Measurements from ENCODE around the gene PELO.
"Not testable (repeated sequence)": the region's sequence is repeated elsewhere in the genome, so short reads cannot be mapped to it uniquely, and the experiment has no call there.

Gene PELO

DNA sequence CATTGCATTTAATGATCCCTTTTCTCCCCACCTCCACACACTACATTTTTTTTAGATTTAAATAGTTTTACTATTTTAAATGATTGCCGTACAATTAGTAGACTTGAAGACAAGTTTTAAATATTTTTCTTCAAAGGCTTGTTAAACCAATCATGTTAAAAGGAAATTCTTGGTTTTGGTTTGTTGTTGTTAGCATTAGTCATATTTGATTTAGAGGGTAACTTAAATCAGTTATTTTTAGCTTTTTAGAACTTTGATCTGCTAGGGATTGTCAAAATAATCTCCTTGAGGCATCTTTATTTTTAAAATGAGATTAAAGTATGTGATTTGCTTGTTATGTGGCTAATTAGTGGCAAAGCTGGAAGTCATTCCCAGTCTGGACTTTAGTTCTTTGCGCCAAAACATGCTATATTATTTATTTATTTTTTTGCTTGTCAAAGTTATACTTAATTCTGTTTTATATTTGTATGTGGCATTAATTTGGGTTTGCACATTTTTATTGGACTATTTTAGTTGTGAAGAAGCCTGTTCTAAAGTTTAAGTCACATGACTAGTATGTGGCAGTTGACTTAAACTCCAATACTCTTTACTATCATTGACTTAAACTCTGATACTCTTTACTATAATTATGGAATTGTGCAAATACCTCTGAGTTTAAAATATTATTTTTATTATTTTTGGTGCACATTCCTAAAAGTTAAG is 14.7 kb downstream of the PELO start:
- DNase-seq: no peak

DNA sequence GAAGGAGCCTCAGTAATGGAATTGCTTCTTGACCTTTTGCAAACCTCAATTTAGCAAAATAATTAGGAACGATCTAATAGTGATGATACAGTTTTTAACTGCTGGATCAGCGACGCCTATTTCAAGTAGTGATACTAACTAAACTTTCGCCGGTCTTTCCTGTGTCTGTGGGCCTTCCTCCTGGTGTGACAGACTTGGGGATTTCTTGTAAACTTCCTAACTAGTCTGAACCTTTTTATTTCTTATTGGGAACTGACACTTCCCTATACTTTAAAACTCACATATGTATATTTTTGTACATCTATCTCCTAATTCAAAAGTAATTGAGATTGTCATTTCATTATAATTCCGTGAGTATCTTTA is 15.2 kb downstream of the PELO start:
- DNase-seq: no peak

GRCh38 chr5:52804387-52804791 is 16.7 kb downstream of the PELO start:
- DNase-seq: no peak

- no peak for DNase-seq
Observed at GRCh38 chr5:52804981-52805380, 17.3 kb downstream of the PELO start.

DNA sequence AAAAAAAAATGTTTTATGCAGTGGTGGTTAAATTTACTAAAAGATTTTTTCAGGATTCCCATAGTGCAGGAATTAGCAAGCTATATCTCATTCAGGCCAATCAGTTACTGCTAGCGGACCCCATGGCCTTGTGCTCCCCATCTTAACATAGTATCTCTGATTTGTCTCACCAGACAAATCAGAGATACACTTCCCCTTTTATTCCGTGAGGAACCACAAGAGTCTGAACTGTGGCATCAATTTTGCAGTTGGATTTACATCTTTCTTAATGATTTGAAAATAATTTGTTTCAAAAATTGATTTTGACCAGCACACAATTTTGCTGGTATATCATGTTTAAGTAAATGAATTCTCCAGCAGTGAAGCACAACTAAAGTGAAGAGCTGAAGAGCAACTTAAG is 17.9 kb downstream of the PELO start:
- DNase-seq: no peak

DNA sequence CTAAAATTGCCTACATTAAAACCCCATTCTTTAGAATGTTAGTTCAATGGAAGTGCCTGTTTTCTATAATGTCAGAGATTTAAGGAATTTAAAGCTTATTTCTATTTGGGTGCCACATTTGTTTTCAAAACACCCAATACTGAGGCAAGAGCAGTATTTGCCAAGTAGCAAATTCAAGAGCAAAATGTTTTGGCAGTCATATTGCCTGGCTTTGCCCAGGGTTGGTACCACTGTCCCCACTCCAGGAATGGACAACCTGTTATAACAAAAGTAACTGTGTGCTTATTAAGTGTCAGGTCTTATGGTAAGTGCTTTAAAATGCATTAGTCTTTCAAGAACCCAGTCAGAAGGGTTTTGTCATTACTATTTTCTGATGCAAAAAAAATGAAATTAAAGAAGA is 19.3 kb downstream of the PELO start:
- no peak for DNase-seq

- DNase-seq: no peak
Observed at GRCh38 chr5:52807723-52808122, 20.0 kb downstream of the PELO start.

DNA sequence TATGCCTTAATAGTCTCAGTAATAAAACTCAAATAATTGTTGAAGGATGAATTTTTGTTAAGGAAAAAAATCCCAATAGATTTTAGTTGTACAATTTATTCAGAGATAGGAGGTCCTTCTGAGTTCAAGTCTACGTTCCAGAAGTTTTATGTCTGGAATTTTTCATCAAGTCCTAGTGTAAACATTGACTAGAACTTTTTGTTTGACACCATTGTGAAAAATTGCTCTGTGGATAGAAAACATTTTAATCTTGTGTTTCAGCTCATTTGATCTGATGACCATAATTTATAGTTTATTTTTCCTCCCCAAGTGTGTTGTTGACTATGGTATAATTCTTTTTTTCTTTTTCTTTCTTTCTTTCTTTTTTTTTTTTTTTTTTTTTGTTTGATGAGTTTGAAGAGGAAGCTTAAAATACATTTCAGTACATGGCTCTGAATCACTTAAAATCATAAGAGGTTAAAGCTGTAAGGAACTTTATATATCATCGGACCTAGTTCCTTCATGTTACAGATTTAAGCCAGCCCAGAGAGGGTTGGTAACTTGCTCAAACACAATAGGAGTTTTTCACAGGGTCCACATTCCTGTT is 20.7 kb downstream of the PELO start:
- no peak for DNase-seq

- DNase-seq: no peak
Observed at GRCh38 chr5:52809884-52810283, 22.2 kb downstream of the PELO start.

GRCh38 chr5:52810426-52810825 is 22.7 kb downstream of the PELO start:
- no peak for DNase-seq

GRCh38 chr5:52811067-52811749 is 23.5 kb downstream of the PELO start:
- DNase-seq: no peak

DNA sequence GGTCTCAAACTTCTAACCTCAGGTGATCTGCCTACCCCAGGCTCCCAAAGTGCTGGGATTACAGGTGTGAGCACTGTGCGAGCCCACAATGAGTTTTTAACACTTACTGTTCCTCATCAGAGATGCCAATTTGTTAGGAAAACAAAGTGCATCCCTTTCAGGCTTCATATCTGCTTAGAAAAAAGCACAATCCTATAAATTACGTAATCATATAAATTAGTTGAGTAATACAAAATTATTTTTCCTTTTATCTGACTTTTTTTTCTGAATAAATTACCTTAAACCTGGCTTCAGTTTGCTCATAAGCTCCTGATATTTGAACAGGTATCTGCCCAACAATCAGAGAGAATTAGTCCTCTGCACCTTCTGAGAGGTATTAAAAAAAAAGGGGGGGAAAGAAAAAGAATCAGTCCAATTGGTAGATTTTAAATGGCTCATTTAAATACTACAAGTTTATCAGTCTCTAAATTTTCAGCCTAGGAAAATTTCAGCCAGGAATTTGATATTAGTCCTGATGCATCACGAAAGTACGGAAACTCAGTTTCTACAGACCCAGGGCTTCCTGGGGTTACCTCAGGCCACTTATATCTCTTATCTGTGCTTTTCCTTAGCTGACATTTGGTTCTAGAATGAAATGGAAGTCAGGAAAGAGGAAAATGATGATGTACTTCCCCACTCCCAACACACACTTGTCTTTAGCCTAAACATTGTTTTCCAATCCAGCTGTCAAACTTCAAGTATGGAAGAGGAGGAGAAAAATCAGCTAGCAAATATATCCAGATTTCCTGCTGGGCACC is 26.8 kb downstream of the PELO start:
- DNase-seq: no peak

DNA sequence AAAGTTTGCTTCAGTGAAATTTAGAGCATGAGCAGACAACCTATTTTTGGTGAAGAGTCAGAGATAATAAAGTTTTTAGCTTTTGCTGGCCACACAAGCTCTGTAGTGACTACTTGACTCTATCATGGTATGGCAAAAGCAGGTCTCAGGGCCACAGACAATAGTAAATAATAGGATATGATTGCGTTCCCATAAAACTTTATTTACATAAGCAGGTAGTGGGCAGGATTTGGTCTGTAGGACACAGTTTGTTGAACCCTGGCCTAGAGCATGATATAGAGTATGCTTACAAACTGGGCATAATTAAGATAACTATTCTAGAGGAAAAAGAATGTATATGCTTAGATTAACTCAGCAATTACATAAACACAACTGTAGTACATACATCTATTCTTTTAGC is 30.1 kb downstream of the PELO start:
- DNase-seq: no peak

DNA sequence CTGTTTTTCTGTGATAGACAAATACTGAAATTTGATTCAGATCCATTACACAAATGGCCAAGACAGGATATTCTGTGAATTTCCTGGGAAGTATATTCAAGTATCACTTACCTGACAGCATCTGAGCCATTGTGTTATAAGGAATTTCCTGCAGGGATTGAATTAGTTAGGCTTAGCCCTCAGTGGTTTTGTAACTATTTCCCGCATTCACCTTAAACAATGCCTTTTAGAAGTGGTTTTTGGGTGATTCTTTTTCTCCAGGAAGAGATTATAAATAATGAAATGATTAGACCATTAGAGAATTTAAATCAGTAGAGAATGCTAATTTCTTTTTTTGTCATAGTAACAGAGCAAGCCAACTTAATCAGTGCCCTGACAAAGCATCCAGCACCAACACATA is 30.6 kb downstream of the PELO start:
- no peak for DNase-seq

- not testable (repeated sequence) for DNase-seq
Observed at GRCh38 chr5:52818807-52819206, 31.1 kb downstream of the PELO start.

DNA sequence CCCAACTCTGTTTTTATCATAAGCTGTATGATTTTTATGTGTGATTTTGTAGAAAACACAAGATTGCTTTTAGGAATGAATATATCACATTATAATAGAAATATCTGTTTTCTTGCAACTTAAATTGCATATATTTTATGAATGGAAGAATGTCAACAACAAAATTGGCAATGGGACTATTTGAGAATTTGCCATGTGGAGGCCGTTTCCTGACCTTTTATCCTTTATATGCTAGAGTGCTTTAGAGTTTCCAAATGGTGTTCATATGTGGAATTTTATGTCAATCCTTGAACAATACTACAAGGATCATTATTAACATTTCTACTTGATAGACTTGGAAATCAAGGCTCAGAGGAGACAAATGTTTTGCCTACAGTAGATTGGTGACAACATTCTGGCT is 34.2 kb downstream of the PELO start:
- DNase-seq: no peak

DNA sequence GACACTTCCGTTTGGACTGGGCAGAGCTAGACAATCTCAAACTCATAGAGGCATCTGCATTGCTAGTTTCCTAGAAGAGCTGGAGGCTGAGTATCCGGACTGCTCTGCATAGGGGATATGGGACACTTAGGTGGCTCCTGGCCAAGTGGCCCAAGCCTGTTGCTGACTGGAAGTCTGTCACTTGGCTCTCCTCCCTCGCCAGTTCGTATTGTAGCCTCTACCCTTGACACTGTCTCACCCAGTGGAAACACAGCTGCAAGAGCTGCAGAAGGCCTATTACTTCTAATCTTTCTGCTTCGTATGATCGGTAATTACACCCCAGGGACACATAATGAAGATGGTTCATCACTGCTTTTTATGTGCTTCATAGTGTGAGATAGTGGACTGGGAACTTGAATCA is 34.7 kb downstream of the PELO start:
- DNase-seq: no peak

DNA sequence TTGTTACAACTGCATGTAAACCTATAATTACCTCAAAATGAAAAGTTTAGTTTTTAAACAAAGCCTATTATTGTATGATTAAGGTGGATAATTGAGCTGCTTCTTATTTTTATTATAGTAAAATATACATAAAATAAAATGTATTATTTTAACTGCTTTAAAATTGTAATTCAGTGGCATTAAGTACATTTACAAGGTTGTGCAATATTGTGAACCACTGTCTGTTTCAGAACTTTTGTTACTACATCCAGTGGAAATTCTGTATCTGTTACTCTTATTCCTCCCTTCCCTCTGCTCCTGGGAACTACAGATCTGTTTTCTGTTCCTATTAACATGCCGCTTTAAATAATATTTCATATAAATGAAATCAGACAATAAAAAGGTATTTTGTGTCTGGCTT is 37.1 kb downstream of the PELO start:
- no peak for DNase-seq

GRCh38 chr5:52825826-52826225 is 38.1 kb downstream of the PELO start:
- no peak for DNase-seq

- DNase-seq: no peak
Observed at GRCh38 chr5:52827815-52828214, 40.1 kb downstream of the PELO start.

DNA sequence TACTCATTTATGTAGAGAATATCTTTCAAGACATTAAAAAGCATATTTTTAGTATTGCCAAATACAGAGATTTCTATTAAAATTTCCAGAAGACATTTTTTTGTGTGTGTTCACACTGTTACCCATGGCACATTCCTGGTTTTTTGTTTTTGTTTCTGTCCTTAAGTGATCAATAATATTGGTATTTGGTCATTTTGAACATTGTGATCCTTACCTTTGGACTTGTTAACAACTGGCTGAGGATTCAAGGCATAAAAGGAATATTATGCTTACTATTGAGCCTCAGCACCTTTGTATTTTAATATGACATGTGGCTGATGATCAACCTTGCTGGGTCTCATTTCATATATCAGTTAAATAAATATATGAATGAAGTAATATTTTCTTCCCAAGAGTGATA is 41.9 kb downstream of the PELO start:
- no peak for DNase-seq

- DNase-seq: no peak
Observed at GRCh38 chr5:52830650-52831049, 42.9 kb downstream of the PELO start.

GRCh38 chr5:52831786-52832511 is 44.2 kb downstream of the PELO start:
- DNase-seq: no peak
